PC-9 (cell line): ENCODE data around the gene TAGLN2. TPM values are rescaled to one million over a fixed set of nuclear protein-coding genes. Genes with fewer than 3 reads are reported as not detected.

Experiments used
- BruUV-seq: library from RNA; stranded (reverse); fragments of 400-500 nt; replicated peaks from 2 replicates; lab custom pipeline; 2021; lab: Mats Ljungman, UMichigan
- CTCF ChIA-PET: fragments of 300-600 bp; sonication (Branson Sonifier 250); formaldehyde crosslinking; loops from one replicate; lab custom pipeline; 2022; ENCODE audit warnings: antibody characterized with exemption; lab: Charles Lee
- POLR2A ChIA-PET: fragments of 300-600 bp; sonication (Branson Sonifier 250); formaldehyde crosslinking; loops from one replicate; lab custom pipeline; 2022; ENCODE audit warnings: antibody characterized with exemption; ENCODE audit not compliant: unreplicated experiment; lab: Charles Lee
- DNase-seq, 2 experiments: peaks; one replicate each; pipeline versions ENCODE4 v3.0.0 to v3.0.0-alpha.2; 2015 to 2022; ENCODE audit warnings: mixed read lengths in 1 of 2
- H2AFZ ChIP-seq: fragments of 200-600 bp; sonication (generic); 2 replicates; pipeline ENCODE4 v1.8.1; 2017; ENCODE audit warnings: antibody characterized with exemption
- H3F3A ChIP-seq: fragments of 200-600 bp; sonication (generic); 2 replicates; pipeline ENCODE4 v1.8.1; 2017; ENCODE audit warnings: antibody characterized with exemption, mild to moderate bottlenecking, low read depth; ENCODE audit not compliant: insufficient read depth
- H3K27ac ChIP-seq: fragments of 200-600 bp; sonication (generic); 2 replicates; pipeline ENCODE4 v1.6.1; 2016; ENCODE audit warnings: mixed run types
- H3K27me3 ChIP-seq: fragments of 200-600 bp; sonication (generic); 2 replicates; pipeline ENCODE4 v1.6.1; 2016; ENCODE audit warnings: low read depth, mixed run types; ENCODE audit not compliant: insufficient read depth
- H3K36me3 ChIP-seq: fragments of 200-600 bp; sonication (generic); 2 replicates; pipeline ENCODE4 v1.6.1; 2016; ENCODE audit warnings: low read depth, mixed run types
- H3K4me1 ChIP-seq: fragments of 200-600 bp; sonication (generic); replicated peaks from 2 replicates; pipeline ENCODE4 v1.6.1; 2016; ENCODE audit warnings: mixed run types; ENCODE audit not compliant: insufficient read depth
- H3K4me2 ChIP-seq: fragments of 200-600 bp; sonication (generic); 2 replicates; pipeline ENCODE4 v1.6.1; 2017; ENCODE audit warnings: mixed run types
- H3K4me3 ChIP-seq: fragments of 200-600 bp; sonication (generic); 2 replicates; pipeline ENCODE4 v1.6.1; 2016; ENCODE audit warnings: mixed run types
- H3K79me2 ChIP-seq: fragments of 200-600 bp; sonication (generic); 2 replicates; pipeline ENCODE4 v1.6.1; 2017; ENCODE audit warnings: low read depth, mixed run types
- H3K9me2 ChIP-seq: fragments of 200-600 bp; sonication (generic); 2 replicates; pipeline ENCODE4 v1.8.1; 2017; ENCODE audit warnings: mild to moderate bottlenecking; ENCODE audit not compliant: insufficient read depth
- H3K9me3 ChIP-seq: fragments of 200-600 bp; sonication (generic); 2 replicates; pipeline ENCODE4 v1.8.1; 2016; ENCODE audit warnings: low read depth; ENCODE audit not compliant: insufficient read depth
- H4K20me1 ChIP-seq: fragments of 200-600 bp; sonication (generic); 2 replicates; pipeline ENCODE4 v1.8.1; 2017; ENCODE audit not compliant: insufficient read depth
- CTCF ChIP-seq: fragments of 200-600 bp; sonication (generic); conservative IDR thresholded peaks from 2 replicates; pipeline ENCODE4 v1.6.1; 2017; ENCODE audit warnings: mixed run types, antibody characterized with exemption, mild to moderate bottlenecking, moderate library complexity
- EZH2 ChIP-seq: fragments of 200-600 bp; sonication (generic); IDR thresholded peaks from 2 replicates; pipeline ENCODE4 v1.8.0; 2017; ENCODE audit warnings: antibody characterized with exemption, low read depth
- intact Hi-C: fragments of 100-400 bp; cut with micrococcal nuclease; formaldehyde crosslinking; loops from one replicate; pipeline ENCODE4 v1.10.0; 2022; ENCODE audit not compliant: unreplicated experiment
- total RNA-seq: library from RNA; stranded (reverse); gene quantifications from 2 replicates; pipeline ENCODE4 v1.2.3, GENCODE V29; 2021

TAGLN2 gene
- total RNA-seq, 1 experiment from 2014 or later = 473 TPM

GRCh38 chr1:159941591-159942560, 16.6 kb upstream of the TAGLN2 start:
- Histone ChIP-seq H3F3A (peaks cover 9% of the 10 kb centered on the region; the same call in 1 of the 2 replicates), H3K9me2 (no peaks in the 10 kb centered on the region), H3K9me3 (no peaks in the 10 kb centered on the region), H3K27ac (no peak overlapping the region), H3K27me3 (no peaks in the 10 kb centered on the region), H3K4me2 (no peak overlapping the region), H3K4me3 (no peak overlapping the region), H3K79me2 (peaks cover 18% of the 10 kb centered on the region; the same call in 1 of the 2 replicates), H4K20me1 (no peaks in the 10 kb centered on the region), H3K36me3 (0 out of 2 replicates have a peak, but pooled peaks cover 4% of the 10 kb centered on the region), H2AFZ (no peak overlapping the region), H3K4me1 (peaks cover 48% of the 10 kb centered on the region)
- TF ChIP-seq EZH2 = no peak
- no peak for TF ChIP-seq CTCF
- DNase-seq = no peak
- BruUV-seq = no TSS peak
- ChIA-PET POLR2A (interaction anchor here (0.5 kb wide), 1 partner anchor 28 kb away, joined by 11 read pairs; no protein-coding TSS in a partner anchor), CTCF (interaction anchor here (0.6 kb wide), 1 partner anchor 101 kb away, joined by 3 read pairs; no protein-coding TSS in a partner anchor)
- intact Hi-C loops = no loop called here

GRCh38 chr1:159941141-159941540, 15.8 kb upstream of the TAGLN2 start:
- TF ChIP-seq EZH2 = no peak
- BruUV-seq = no TSS peak
- H3K79me2 ChIP-seq = peaks cover 18% of the 10 kb centered on the region; the same call in 1 of the 2 replicates
- H2AFZ ChIP-seq = no peak overlapping the region
- H3K4me3 ChIP-seq = no peak overlapping the region
- H3K4me1 ChIP-seq = peaks cover 46% of the 10 kb centered on the region
- H3K9me3 ChIP-seq = no peaks in the 10 kb centered on the region
- POLR2A ChIA-PET = no interaction called here
- no peaks in the 10 kb centered on the region for H3K9me2 ChIP-seq
- H4K20me1 ChIP-seq = no peaks in the 10 kb centered on the region
- no peaks in the 10 kb centered on the region for H3K27me3 ChIP-seq
- CTCF ChIA-PET = no interaction called here
- H3K36me3 ChIP-seq = 0 out of 2 replicates have a peak, but pooled peaks cover 4% of the 10 kb centered on the region
- H3F3A ChIP-seq = peaks cover 12% of the 10 kb centered on the region; the same call in 1 of the 2 replicates
- no peak for DNase-seq
- no peak overlapping the region for H3K27ac ChIP-seq
- intact Hi-C loops = no loop called here
- no peak overlapping the region for H3K4me2 ChIP-seq

- no peak overlapping the region for H2AFZ ChIP-seq
- H3K4me3 ChIP-seq = no peak overlapping the region
- H3F3A ChIP-seq = peaks cover 12% of the 10 kb centered on the region; the same call in 1 of the 2 replicates
- no peaks in the 10 kb centered on the region for H3K27me3 ChIP-seq
- CTCF ChIA-PET = interaction anchor here (0.5 to 2.1 kb wide), 2 partner anchors 67 to 68 kb away, joined by 3 to 12 read pairs; no protein-coding TSS in a partner anchor
- H3K79me2 ChIP-seq = peaks cover 17% of the 10 kb centered on the region; the same call in 1 of the 2 replicates
- H3K9me2 ChIP-seq = no peaks in the 10 kb centered on the region
- H3K36me3 ChIP-seq = 0 out of 2 replicates have a peak, but pooled peaks cover 4% of the 10 kb centered on the region
- H3K27ac ChIP-seq = no peak overlapping the region
- BruUV-seq = no TSS peak
- DNase-seq = no peak
- intact Hi-C loops = no loop called here
- POLR2A ChIA-PET = interaction anchor here (0.6 kb wide), 1 partner anchor 68 kb away, joined by 3 read pairs; no protein-coding TSS in a partner anchor
- no peaks in the 10 kb centered on the region for H3K9me3 ChIP-seq
- peaks cover 44% of the 10 kb centered on the region for H3K4me1 ChIP-seq
- H3K4me2 ChIP-seq = no peak overlapping the region
- no peaks in the 10 kb centered on the region for H4K20me1 ChIP-seq
- TF ChIP-seq EZH2 = no peak
- TF ChIP-seq CTCF = no peak
Measured at GRCh38 chr1:159940006-159940620, 14.8 kb upstream of the TAGLN2 start.
